Ovary (tissue), 9 donors: ENCODE results near the gene PTPN1. TPM values are rescaled to one million over a fixed set of nuclear protein-coding genes. Genes with fewer than 3 reads are reported as not detected.
"Not testable (repeated sequence)": the region's sequence is repeated elsewhere in the genome, so short reads cannot be mapped to it uniquely, and the experiment has no call there.

Source experiments
- DNase-seq, 5 donors: peaks; one replicate each; pipeline ENCODE4 v3.0.0-alpha.2; 2019 to 2020
- H3K27ac ChIP-seq, 2 donors: fragments of 200-600 bp; one replicate each; pipeline versions ENCODE4 v1.5.1 to v1.8.0; 2019 to 2022
- H3K27me3 ChIP-seq: fragments of 200-600 bp; one replicate; pipeline ENCODE4 v1.8.0; 2022
- H3K36me3 ChIP-seq: fragments of 200-600 bp; sonication (generic); one replicate; pipeline ENCODE4 v1.5.1; 2019
- H3K4me1 ChIP-seq: one replicate; pipeline ENCODE4 v1.8.1; 2013; ENCODE audit warnings: mild to moderate bottlenecking, moderate library complexity; ENCODE audit not compliant: insufficient read depth
- H3K4me3 ChIP-seq: fragments of 200-600 bp; sonication (generic); one replicate; pipeline ENCODE4 v1.5.1; 2017
- H3K9me3 ChIP-seq, 2 donors: fragments of 200-600 bp in 1 of 2; sonication (generic) in 1 of 2; one replicate each; pipeline versions ENCODE4 v1.5.1 to v1.8.1; 2013 to 2019; ENCODE audit warnings: mild to moderate bottlenecking in 1 of 2, moderate library complexity in 1 of 2
- CTCF ChIP-seq, 3 donors: fragments of 450-650 bp in 2 of 3; fragments of 200-600 bp in 1 of 3; IDR thresholded peaks; one replicate each; pipeline versions ENCODE4 v1.5.1 to v1.8.0; 2016 to 2022; ENCODE audit warnings: antibody characterized with exemption in 3 of 3, mild to moderate bottlenecking in 1 of 3
- EP300 ChIP-seq: sonication (generic); formaldehyde crosslinking; IDR thresholded peaks from one replicate; pipeline ENCODE4 v1.6.1; 2017; ENCODE audit warnings: antibody characterized with exemption
- POLR2A ChIP-seq: fragments of 450-650 bp; IDR thresholded peaks from one replicate; pipeline ENCODE4 v1.6.1; 2017; ENCODE audit warnings: antibody characterized with exemption, mild to moderate bottlenecking, moderate library complexity
- WGBS, 3 donors: extraction: QIAGEN DNeasy Blood & Tissue Kit in 1 of 3; methylation state at CpG; one replicate each; pipeline versions ENCODE4 v1.1.5 to v1.1.7; 2013 to 2017; 5-methylcytosine and 5-hydroxymethylcytosine counted together
- intact Hi-C, 4 donors: fragments of 100-400 bp; cut with DNase I; formaldehyde crosslinking; loops; one replicate each; pipeline versions ENCODE4 v1.11.0 to v1.15.1; 2022 to 2023
- polyA plus RNA-seq, 2 donors: library from polyadenylated mRNA; stranded (reverse); fragments of 200-250 nt in 1 of 2; fragments of 350-450 nt in 1 of 2; fragmentation: Illumina TruSeq in 1 of 2; extraction: RNeasy Lipid Tissue Mini Kit (QIAGEN cat#74804) in 1 of 2; gene quantifications; one replicate each; pipeline ENCODE4 v1.2.3, GENCODE V29; 2013 to 2014
- total RNA-seq, 7 donors: library from RNA; depleted of rRNA in 2 of 7; stranded (reverse); fragments of >200 nt in 2 of 7; fragmentation: NEBNext Ultra II Directional in 3 of 7; extraction: Animal tissue kit (Norgen Biotek cat#: 25700) in 3 of 7; gene quantifications; one replicate each; pipeline versions ENCODE4 v1.1.0 to v1.2.4, GENCODE V29; 2016 to 2023
- donor health status: DM: no; HTN: no; CAD: no; lungs with moderate emphysema.
- donor health status: DM: no; HTN: no; CAD: no.
- donor health status: Bipolar disorder and iron deficiency.
- donor health status: DM: yes; HTN: yes; CAD: no.
- donor health status: DM: no; HTN: no; CAD: no.
- donor health status: DM: yes; HTN: yes; CAD: no.

The PTPN1 gene
- total and polyA plus RNA-seq, 9 donors, result 17.6 to 36.7 (median 26.6) TPM

GRCh38 chr20:50506270-50506579 is 4.0 kb upstream of the PTPN1 start:
- no peak for DNase-seq
- H3K27ac ChIP-seq, result no peak overlapping the region
- H3K4me3 ChIP-seq, result no peak overlapping the region
- H3K36me3 ChIP-seq, result no peaks in the 10 kb centered on the region
- no peaks in the 10 kb centered on the region for H3K27me3 ChIP-seq
- peaks cover 11% of the 10 kb centered on the region for H3K4me1 ChIP-seq
- H3K9me3 ChIP-seq, result no peaks in the 10 kb centered on the region
- intact Hi-C loops, result no loop called here
- no peak for TF ChIP-seq EP300
- TF ChIP-seq CTCF (IDR thresholded peaks at IDR 0.05), result no peak
- TF ChIP-seq POLR2A, result no peak
- 87 to 92% (median 91%) methylated on average over 3 of the region's 3 CpGs for WGBS, 3 donors

GRCh38 chr20:50507745-50508144 is 2.4 kb upstream of the PTPN1 start:
- H3K27ac ChIP-seq, DNase-seq, H3K36me3 ChIP-seq, H3K4me3 ChIP-seq, H3K4me1 ChIP-seq, intact Hi-C loops, H3K27me3 ChIP-seq, H3K9me3 ChIP-seq: not testable (repeated sequence)
- 95 to 99% (median 96%) methylated on average over 5 of the region's 5 CpGs for WGBS, 3 donors

- Histone ChIP-seq H3K9me3 (no peaks in the 10 kb centered on the region), H3K4me3 (no peak overlapping the region), H3K4me1 (peaks cover 9% of the 10 kb centered on the region), H3K36me3 (no peaks in the 10 kb centered on the region), H3K27ac (no peak overlapping the region), H3K27me3 (no peaks in the 10 kb centered on the region)
- DNase-seq, result no peak
- WGBS, 3 donors, result 68 to 76% (median 73%) methylated on average over 9 of the region's 9 CpGs
- intact Hi-C loops, result no loop called here
- no peak for TF ChIP-seq EP300
- no peak for TF ChIP-seq POLR2A
- no peak for TF ChIP-seq CTCF (IDR thresholded peaks at IDR 0.05)
These were observed 1.9 kb upstream of the PTPN1 start for GRCh38 chr20:50508171-50508755.

- intact Hi-C loops, result loop anchor here in 1 of 4 donors (10.0 kb wide), 1 partner anchor 64 kb away; no protein-coding TSS in a partner anchor
- Histone ChIP-seq H3K27ac (peak overlapping the region in 1 of 2 donors; percentile 88), H3K27me3 (no peaks in the 10 kb centered on the region), H3K9me3 (no peaks in the 10 kb centered on the region), H3K4me1 (peaks cover 9% of the 10 kb centered on the region), H3K4me3 (peak overlapping the region; percentile 100), H3K36me3 (no peaks in the 10 kb centered on the region)
- no peak for TF ChIP-seq POLR2A
- TF ChIP-seq EP300, result no peak
- no peak for TF ChIP-seq CTCF (IDR thresholded peaks at IDR 0.05)
- WGBS, 3 donors, result 1 to 2% (median 1%) methylated on average over 21 to 32 of the region's 32 CpGs
- DNase-seq, result peak in 2 of 5 donors; percentile 43 to 56
These were observed 741 bp downstream of the PTPN1 start for GRCh38 chr20:50510706-50511542.

- H3K4me3 ChIP-seq, result peak overlapping the region; percentile 3
- no peaks in the 10 kb centered on the region for H3K9me3 ChIP-seq
- no peaks in the 10 kb centered on the region for H3K27me3 ChIP-seq
- H3K27ac ChIP-seq, result no peak overlapping the region
- no peak for DNase-seq
- intact Hi-C loops, result loop anchor here in 1 of 4 donors (10.0 kb wide), 1 partner anchor 62 kb away; no protein-coding TSS in a partner anchor
- H3K4me1 ChIP-seq, result peaks cover 11% of the 10 kb centered on the region
- WGBS, 3 donors, result 62 to 77% (median 64%) methylated on average over 1 of the region's 1 CpG
- TF ChIP-seq POLR2A (no peak), CTCF (IDR thresholded peaks at IDR 0.05) (no peak), EP300 (no peak)
- H3K36me3 ChIP-seq, result no peaks in the 10 kb centered on the region
These were observed 2.1 kb downstream of the PTPN1 start for GRCh38 chr20:50512323-50512722.
